ENCODE measurements around the gene STAP2. TPM values are rescaled to one million over a fixed set of nuclear protein-coding genes. Genes with fewer than 3 reads are reported as not detected.

STAP2 gene
- total RNA-seq: 42.7 and 52.2 TPM in 2 replicates

GRCh38 chr19:4338441-4339355 is at the start of gene STAP2:
Gene STAP2 (minus strand): TSS chr19:4338827. CDS start chr19:4338753, 74 bp downstream.

GRCh38 chr19:4343370-4344307 is 5.0 kb upstream of the STAP2 start, which contains the start of gene MPND:
Gene MPND (plus strand): TSS chr19:4343562. CDS start chr19:4343594, 32 bp downstream.

GRCh38 chr19:4304538-4305256 is 33.9 kb downstream of the STAP2 start, which contains the start of gene FSD1:
Gene FSD1 (plus strand): TSS chr19:4304598. CDS start chr19:4304747, 149 bp downstream.

GRCh38 chr19:4302243-4302640 is 36.4 kb downstream of the STAP2 start, which contains the start of gene TMIGD2:
Gene TMIGD2 (minus strand): TSS chr19:4302389. CDS start chr19:4302385, 4 bp downstream.

GRCh38 chr19:4278419-4279266 is 60.0 kb downstream of the STAP2 start, which contains the start of gene SHD:
Gene SHD (plus strand): TSS chr19:4279266. CDS start chr19:4280064, 798 bp downstream.

Other genes with a start within 250 kb of the STAP2 start
- gene MAP2K2, start 214.7 kb downstream of the STAP2 start, total RNA-seq: 157 and 238 TPM in 2 replicates
- not detected in 2 replicates for gene CREB3L3, start 185.2 kb downstream of the STAP2 start, total RNA-seq
- 26.1 and 40.8 TPM in 2 replicates for gene SIRT6, start 156.3 kb downstream of the STAP2 start, total RNA-seq
- gene ANKRD24, start 156.1 kb downstream of the STAP2 start, total RNA-seq: under 0.01 and 0.51 TPM in 2 replicates
- 2.3 and 4.4 TPM in 2 replicates for gene EBI3, start 109.3 kb downstream of the STAP2 start, total RNA-seq
- gene YJU2, start 91.7 kb downstream of the STAP2 start, total RNA-seq: 24.2 and 32.1 TPM in 2 replicates
- gene SHD, start 59.6 kb downstream of the STAP2 start, total RNA-seq: not detected in 2 replicates
- not detected in 2 replicates for gene TMIGD2, start 36.4 kb downstream of the STAP2 start, total RNA-seq
- gene FSD1, start 34.2 kb downstream of the STAP2 start, total RNA-seq: 13.8 and 29.7 TPM in 2 replicates
- gene MPND, start 4.7 kb upstream of the STAP2 start, total RNA-seq: 6.2 and 11.0 TPM in 2 replicates
- 99.9 and 101 TPM in 2 replicates for gene SH3GL1, start 61.7 kb upstream of the STAP2 start, total RNA-seq
- gene CHAF1A, start 63.8 kb upstream of the STAP2 start, total RNA-seq: 12.0 and 31.4 TPM in 2 replicates
- 114 and 193 TPM in 2 replicates for gene UBXN6, start 119.0 kb upstream of the STAP2 start, total RNA-seq
- 66.5 and 69.6 TPM in 2 replicates for gene HDGFL2, start 133.5 kb upstream of the STAP2 start, total RNA-seq
- gene PLIN4, start 179.7 kb upstream of the STAP2 start, total RNA-seq: 0.13 TPM in 1 of 2 replicates, not detected in the other
- not detected in 2 replicates for gene PLIN5, start 196.4 kb upstream of the STAP2 start, total RNA-seq
- under 0.01 TPM in 1 of 2 replicates, not detected in the other for gene LRG1, start 201.2 kb upstream of the STAP2 start, total RNA-seq
- gene SEMA6B, start 220.9 kb upstream of the STAP2 start, total RNA-seq: 0.49 and 3.3 TPM in 2 replicates

Measured in mesangial cell (primary cell).